Karpas-422 (cell line): ENCODE data around the gene CACFD1. TPM values are rescaled to one million over a fixed set of nuclear protein-coding genes. Genes with fewer than 3 reads are reported as not detected.

Experiments used
- DNase-seq: peaks from one replicate; pipeline ENCODE4 v3.0.0-alpha.2; 2015
- H2AFZ ChIP-seq: fragments of 200-600 bp; sonication (generic); 2 replicates; pipeline ENCODE4 v1.6.1; 2014; ENCODE audit warnings: antibody characterized with exemption, low read length, mixed read lengths
- H3K27ac ChIP-seq: fragments of 200-600 bp; sonication (generic); 2 replicates; pipeline ENCODE4 v1.5.1; 2014; ENCODE audit warnings: mild to moderate bottlenecking, low read length, moderate library complexity
- H3K27me3 ChIP-seq: fragments of 200-600 bp; sonication (generic); 2 replicates; pipeline ENCODE4 v1.6.1; 2014; ENCODE audit warnings: low read length, mixed read lengths
- H3K36me3 ChIP-seq: fragments of 200-600 bp; sonication (generic); 2 replicates; pipeline ENCODE4 v1.6.1; 2014; ENCODE audit warnings: low read length, mixed read lengths; ENCODE audit not compliant: insufficient read depth
- H3K4me1 ChIP-seq: fragments of 200-600 bp; sonication (generic); 2 replicates; pipeline ENCODE4 v1.6.1; 2014; ENCODE audit warnings: mild to moderate bottlenecking, low read length, mixed read lengths
- H3K4me2 ChIP-seq: fragments of 200-600 bp; sonication (generic); 2 replicates; pipeline ENCODE4 v1.6.1; 2014; ENCODE audit warnings: low read length, low read depth, mild to moderate bottlenecking; ENCODE audit not compliant: poor library complexity, severe bottlenecking
- H3K4me3 ChIP-seq: fragments of 200-600 bp; sonication (generic); 2 replicates; pipeline ENCODE4 v1.5.1; 2014; ENCODE audit warnings: mild to moderate bottlenecking, antibody characterized with exemption, low read length, mixed read lengths
- H3K79me2 ChIP-seq: fragments of 200-600 bp; sonication (generic); 2 replicates; pipeline ENCODE4 v1.6.1; 2014; ENCODE audit warnings: mild to moderate bottlenecking, low read length, mixed read lengths
- H3K9ac ChIP-seq: fragments of 200-600 bp; sonication (generic); 2 replicates; pipeline ENCODE4 v1.6.0; 2014; ENCODE audit warnings: low read length
- H3K9me2 ChIP-seq: fragments of 200-600 bp; sonication (generic), shearing (Covaris generic); replicated peaks from 2 replicates; pipeline ENCODE4 v1.6.0; 2014; ENCODE audit warnings: mild to moderate bottlenecking, low read length, moderate library complexity; ENCODE audit not compliant: insufficient read depth
- H3K9me3 ChIP-seq: fragments of 300-700, 200-600 bp; sonication (generic); 2 replicates; pipeline ENCODE4 v1.6.1; 2014; ENCODE audit warnings: low read length, mixed read lengths
- H4K20me1 ChIP-seq: fragments of 200-600 bp; sonication (generic); 2 replicates; pipeline ENCODE4 v1.6.1; 2014; ENCODE audit warnings: mild to moderate bottlenecking, antibody characterized with exemption, low read length, low read depth; ENCODE audit not compliant: insufficient read depth
- total RNA-seq: library from RNA; depleted of rRNA; stranded (reverse); fragments of >200 nt; shearing (Covaris generic); gene quantifications from 2 replicates; pipeline ENCODE4 v1.2.3, GENCODE V29; 2014; ENCODE audit warnings: low replicate concordance

Gene CACFD1
- total RNA-seq, 1 experiment from 2014 or later, result 4.5 TPM

DNA sequence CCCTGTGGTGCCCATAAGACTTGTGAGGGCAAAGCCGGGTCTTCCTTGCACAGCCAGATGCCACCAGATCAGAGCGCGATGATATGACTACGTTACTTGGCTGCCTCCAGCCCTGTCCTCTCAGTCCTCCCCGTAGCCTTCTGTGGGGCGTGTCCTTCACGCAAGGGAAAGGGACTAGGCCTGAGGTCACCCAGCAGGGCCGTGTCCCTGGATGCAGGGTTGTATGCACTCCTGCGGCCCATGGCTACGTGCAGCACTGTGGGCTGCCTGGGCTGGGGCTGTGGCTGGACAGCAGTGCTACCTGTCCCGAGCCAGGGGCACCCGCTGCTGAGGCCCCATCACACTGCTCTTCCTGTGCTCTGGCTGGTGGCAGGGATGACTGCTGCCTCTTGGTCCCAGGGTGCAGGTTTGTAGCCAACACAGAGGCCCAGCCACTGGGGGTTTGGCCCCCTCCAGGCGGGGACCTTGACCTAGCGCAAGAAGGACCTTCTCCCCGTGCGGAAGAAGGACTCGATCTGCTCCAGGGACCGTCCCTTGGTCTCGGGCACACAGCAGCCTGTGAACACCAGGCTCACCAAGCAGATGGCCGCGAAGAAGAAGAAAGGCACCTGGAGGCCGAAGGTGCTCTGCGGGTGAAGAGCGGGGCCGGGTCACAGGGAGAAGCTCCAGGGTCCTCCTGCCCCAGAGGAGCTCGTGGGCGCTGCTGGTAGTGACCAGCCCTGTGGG lies 11.9 kb downstream of the CACFD1 start:
- H3K36me3 ChIP-seq, result no peaks in the 10 kb centered on the region; the same call in 1 of the 2 replicates
- no peaks in the 10 kb centered on the region for H3K9me3 ChIP-seq
- no peaks in the 10 kb centered on the region for H3K27me3 ChIP-seq
- no peak overlapping the region for H3K9ac ChIP-seq
- no peaks in the 10 kb centered on the region for H3K79me2 ChIP-seq
- H3K27ac ChIP-seq, result no peak overlapping the region
- no peak for DNase-seq
- no peak overlapping the region for H3K4me2 ChIP-seq
- H3K4me3 ChIP-seq, result no peak overlapping the region
- peaks cover 11% of the 10 kb centered on the region; the same call in 1 of the 2 replicates for H4K20me1 ChIP-seq
- H3K4me1 ChIP-seq, result no peaks in the 10 kb centered on the region
- H3K9me2 ChIP-seq, result no peaks in the 10 kb centered on the region
- no peak overlapping the region for H2AFZ ChIP-seq

- Histone ChIP-seq H3K4me1 (peaks cover under 1% of the 10 kb centered on the region), H4K20me1 (peaks cover 15% of the 10 kb centered on the region; the same call in 1 of the 2 replicates), H3K4me3 (no peak overlapping the region), H3K36me3 (no peaks in the 10 kb centered on the region; the same call in 1 of the 2 replicates), H3K9ac (no peak overlapping the region), H3K79me2 (no peaks in the 10 kb centered on the region), H3K9me3 (no peaks in the 10 kb centered on the region), H3K4me2 (no peak overlapping the region), H3K27me3 (no peaks in the 10 kb centered on the region), H3K9me2 (no peaks in the 10 kb centered on the region), H3K27ac (no peak overlapping the region), H2AFZ (no peak overlapping the region)
- DNase-seq, result no peak
These were observed 12.5 kb downstream of the CACFD1 start for GRCh38 chr9:133472277-133472645.

DNA sequence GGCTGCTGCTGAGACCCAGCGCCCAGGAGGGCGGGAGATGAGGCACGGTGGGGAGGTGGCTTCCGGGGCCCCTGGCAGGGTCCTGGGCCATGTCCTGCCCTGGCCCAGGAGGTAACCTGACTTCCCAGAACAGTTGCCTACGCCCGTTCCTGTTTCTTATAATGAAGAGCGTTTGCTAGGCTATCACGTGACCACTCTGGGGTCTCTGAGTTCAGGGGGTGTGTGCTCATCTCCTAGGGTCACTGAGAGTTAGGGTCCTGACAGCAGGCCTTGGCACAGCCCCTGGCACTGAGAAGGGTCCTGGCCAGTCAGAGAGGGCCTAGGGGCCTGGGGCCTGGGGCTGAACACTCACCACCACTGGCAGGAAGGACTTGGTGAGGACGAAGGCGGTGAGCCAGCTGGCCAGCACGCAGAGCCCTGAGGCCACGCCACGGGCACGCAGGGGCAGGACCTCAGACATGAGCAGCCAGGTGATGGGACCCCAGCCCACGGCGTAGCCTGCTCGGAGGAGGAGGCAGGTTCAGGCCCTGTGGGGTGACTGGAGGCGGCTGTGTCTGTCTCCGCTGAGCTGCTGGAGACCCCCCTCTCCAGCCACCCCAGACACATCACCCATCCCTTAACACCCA lies 13.1 kb downstream of the CACFD1 start:
- H4K20me1 ChIP-seq, result peaks cover 15% of the 10 kb centered on the region; the same call in 1 of the 2 replicates
- no peak overlapping the region for H3K4me3 ChIP-seq
- DNase-seq, result no peak
- H3K4me1 ChIP-seq, result peaks cover 7% of the 10 kb centered on the region
- no peaks in the 10 kb centered on the region for H3K27me3 ChIP-seq
- H3K9me2 ChIP-seq, result no peaks in the 10 kb centered on the region
- H3K79me2 ChIP-seq, result peaks cover under 1% of the 10 kb centered on the region; the same call in 1 of the 2 replicates
- H3K9me3 ChIP-seq, result no peaks in the 10 kb centered on the region
- no peak overlapping the region for H2AFZ ChIP-seq
- no peaks in the 10 kb centered on the region; the same call in 1 of the 2 replicates for H3K36me3 ChIP-seq
- no peak overlapping the region for H3K4me2 ChIP-seq
- H3K27ac ChIP-seq, result no peak overlapping the region
- H3K9ac ChIP-seq, result no peak overlapping the region

- Histone ChIP-seq H3K27ac (no peak overlapping the region), H3K9me2 (no peaks in the 10 kb centered on the region), H3K36me3 (no peaks in the 10 kb centered on the region; the same call in 1 of the 2 replicates), H4K20me1 (peaks cover 15% of the 10 kb centered on the region; the same call in 1 of the 2 replicates), H3K4me2 (no peak overlapping the region), H3K79me2 (peaks cover 8% of the 10 kb centered on the region; the same call in 1 of the 2 replicates), H3K9me3 (no peaks in the 10 kb centered on the region), H3K4me3 (no peak overlapping the region), H3K4me1 (peaks cover 12% of the 10 kb centered on the region), H2AFZ (no peak overlapping the region), H3K9ac (no peak overlapping the region), H3K27me3 (no peaks in the 10 kb centered on the region)
- DNase-seq, result no peak
These were observed 14.0 kb downstream of the CACFD1 start for GRCh38 chr9:133473743-133474142.

DNA sequence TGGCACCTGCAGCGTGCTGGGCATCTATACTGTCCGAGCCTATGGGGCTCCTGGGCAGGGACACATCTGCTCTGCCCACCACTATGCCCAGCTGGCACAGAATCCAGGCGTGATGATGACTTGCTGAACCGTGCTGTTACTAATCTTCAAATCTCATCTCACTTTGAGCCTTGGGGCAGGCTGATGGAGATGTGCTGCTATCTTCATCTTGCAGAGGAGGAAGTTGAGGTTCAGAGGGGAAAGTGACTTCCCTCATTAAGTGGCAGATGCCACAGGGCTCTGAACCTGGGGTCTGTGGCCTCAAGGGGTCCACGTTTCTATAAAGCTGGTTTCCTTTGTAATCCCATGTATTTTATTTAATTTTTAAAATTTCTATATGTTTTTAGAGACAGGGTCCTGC lies 14.4 kb downstream of the CACFD1 start:
- Histone ChIP-seq H3K9me2 (no peaks in the 10 kb centered on the region), H3K4me1 (peaks cover 13% of the 10 kb centered on the region), H3K79me2 (peaks cover 8% of the 10 kb centered on the region; the same call in 1 of the 2 replicates), H3K27ac (no peak overlapping the region), H2AFZ (no peak overlapping the region), H3K4me3 (no peak overlapping the region), H3K4me2 (no peak overlapping the region), H3K9ac (no peak overlapping the region), H3K27me3 (no peaks in the 10 kb centered on the region), H3K36me3 (no peaks in the 10 kb centered on the region; the same call in 1 of the 2 replicates), H3K9me3 (no peaks in the 10 kb centered on the region), H4K20me1 (peaks cover 15% of the 10 kb centered on the region; the same call in 1 of the 2 replicates)
- DNase-seq, result no peak

DNA sequence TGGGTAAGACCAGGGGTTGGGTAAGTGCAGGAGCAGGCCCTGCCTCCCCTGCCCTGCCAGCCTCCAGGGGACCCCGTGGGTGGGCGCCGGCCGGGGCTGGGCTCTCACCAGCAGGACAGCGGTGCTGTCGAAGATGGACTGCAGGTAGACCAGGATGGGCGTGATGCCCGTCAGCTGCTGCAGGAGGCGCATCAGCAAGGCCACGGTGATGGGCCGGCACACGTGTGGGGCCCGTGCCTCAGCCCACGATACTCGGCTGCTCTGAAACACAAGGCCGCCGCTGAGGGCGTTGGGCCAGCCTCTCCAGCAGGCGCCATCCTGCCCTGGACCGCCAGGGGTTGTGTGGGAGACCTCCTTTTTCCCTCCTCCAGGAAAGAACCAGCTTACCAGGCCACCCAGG lies 15.1 kb downstream of the CACFD1 start:
- Histone ChIP-seq H3K9me3 (no peaks in the 10 kb centered on the region), H4K20me1 (peaks cover 15% of the 10 kb centered on the region; the same call in 1 of the 2 replicates), H3K27ac (no peak overlapping the region), H3K4me2 (no peak overlapping the region), H3K27me3 (no peaks in the 10 kb centered on the region), H3K79me2 (peaks cover 8% of the 10 kb centered on the region; the same call in 1 of the 2 replicates), H3K36me3 (no peaks in the 10 kb centered on the region; the same call in 1 of the 2 replicates), H3K9ac (no peak overlapping the region), H3K9me2 (no peaks in the 10 kb centered on the region), H3K4me3 (no peak overlapping the region), H2AFZ (no peak overlapping the region), H3K4me1 (peaks cover 19% of the 10 kb centered on the region)
- DNase-seq, result no peak

GRCh38 chr9:133475292-133476012 lies 15.7 kb downstream of the CACFD1 start:
- H3K79me2 ChIP-seq, result peaks cover 8% of the 10 kb centered on the region; the same call in 1 of the 2 replicates
- H3K27me3 ChIP-seq, result no peaks in the 10 kb centered on the region
- H3K9me3 ChIP-seq, result no peaks in the 10 kb centered on the region
- no peaks in the 10 kb centered on the region; the same call in 1 of the 2 replicates for H3K36me3 ChIP-seq
- no peaks in the 10 kb centered on the region for H3K9me2 ChIP-seq
- peaks cover 12% of the 10 kb centered on the region; the same call in 1 of the 2 replicates for H4K20me1 ChIP-seq
- no peak overlapping the region for H3K4me2 ChIP-seq
- no peak overlapping the region for H3K9ac ChIP-seq
- peaks cover 21% of the 10 kb centered on the region for H3K4me1 ChIP-seq
- no peak overlapping the region for H3K27ac ChIP-seq
- H3K4me3 ChIP-seq, result no peak overlapping the region
- no peak overlapping the region for H2AFZ ChIP-seq
- DNase-seq, result no peak
